ENCODE results near the gene SLIT3.

- no peak for TF ChIP-seq EP300 (IDR thresholded peaks at IDR 0.05)
- no peak for TF ChIP-seq CTCF (IDR thresholded peaks at IDR 0.05)
- no peak for TF ChIP-seq POLR2A (IDR thresholded peaks at IDR 0.05)
Measured at GRCh38 chr5:168808051-168808616, 492.8 kb downstream of the SLIT3 start.

Measured in stomach (tissue), 4 donors.